ENCODE results near the gene PITPNM3.

The PITPNM3 gene

DNA sequence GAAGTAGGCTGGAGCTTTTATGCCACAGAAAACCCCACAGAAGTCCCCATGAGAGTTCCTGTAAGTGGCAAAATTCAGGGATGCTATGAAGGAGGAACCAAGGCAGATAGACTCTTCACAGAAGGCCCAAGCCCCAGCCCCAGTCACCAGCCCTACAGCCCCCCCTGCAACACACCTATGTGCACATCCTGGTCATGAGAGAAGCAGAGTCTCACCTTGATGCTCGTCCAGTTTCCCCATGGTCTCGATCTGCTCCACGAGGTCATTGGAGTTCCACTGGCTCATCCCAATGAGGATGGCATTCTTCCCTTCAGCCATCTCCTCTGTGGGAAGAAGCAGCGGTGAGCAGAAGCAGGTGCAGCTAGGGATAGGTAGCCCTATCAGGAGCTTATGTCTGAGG lies 31.2 kb downstream of the PITPNM3 start:
- no peak for DNase-seq

DNA sequence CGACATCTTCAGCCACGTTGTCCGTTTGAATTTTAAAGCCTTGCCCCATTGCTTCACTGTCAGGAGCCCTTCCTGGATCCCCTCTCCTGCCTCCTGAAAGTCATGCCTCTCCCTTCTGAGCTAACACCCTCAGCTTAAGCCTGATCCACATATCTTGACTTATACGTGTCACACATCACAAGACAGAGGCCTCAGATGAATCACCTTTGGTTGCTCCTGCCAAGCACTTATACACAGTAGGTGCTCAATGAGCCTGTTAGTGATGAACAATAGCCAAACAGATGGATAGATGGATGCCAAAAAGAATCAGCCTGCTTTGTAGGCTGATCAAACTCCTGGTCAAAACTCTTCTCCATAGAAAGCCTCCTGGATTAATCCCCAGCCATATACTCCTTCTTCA lies 31.8 kb downstream of the PITPNM3 start:
- no peak for DNase-seq

DNA sequence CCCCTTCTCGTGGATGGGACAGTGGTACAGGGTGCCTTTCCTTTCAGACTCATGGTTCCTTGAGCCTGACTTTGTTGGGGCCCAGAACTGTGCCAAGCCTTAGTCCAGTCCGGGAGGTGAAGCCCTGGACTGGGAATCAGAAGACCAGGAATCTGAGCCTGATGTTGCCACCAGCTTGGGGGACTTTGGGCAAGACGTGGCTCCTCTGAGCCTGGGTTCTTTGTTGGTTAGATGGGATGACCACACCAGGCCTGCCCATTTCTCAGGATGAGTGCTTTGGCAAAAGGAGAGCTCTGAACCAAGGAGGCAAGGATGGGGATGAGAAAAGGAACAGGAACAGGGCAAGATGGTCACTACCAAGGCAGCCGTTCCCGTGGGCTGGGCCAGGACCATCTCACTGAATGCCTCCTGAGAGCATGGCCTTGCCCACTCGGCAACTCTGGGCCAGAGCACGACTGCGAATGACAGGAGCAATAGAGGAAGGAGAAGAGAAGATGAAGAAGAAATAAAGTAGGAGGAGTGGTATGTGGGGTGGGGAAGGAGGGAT lies 32.5 kb downstream of the PITPNM3 start:
- DNase-seq: no peak

DNA sequence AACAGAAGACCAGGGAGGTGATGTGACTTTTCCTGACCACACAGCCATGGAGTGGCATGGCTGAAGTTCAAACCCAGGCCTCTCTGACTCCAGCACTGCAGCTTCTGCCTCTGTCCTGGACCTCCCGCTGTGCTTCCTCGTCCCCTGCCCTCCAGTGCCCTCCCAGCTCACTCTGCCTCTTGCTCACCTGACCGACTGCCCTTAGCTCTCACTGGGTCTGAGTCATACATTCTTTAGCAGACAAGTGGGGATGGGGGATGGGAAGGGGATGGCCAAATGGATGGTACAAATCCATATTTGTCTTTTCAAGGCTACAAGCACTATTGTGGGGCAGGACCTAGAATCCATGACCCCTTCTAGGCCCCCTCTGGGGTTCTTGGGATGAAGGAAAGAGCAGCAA lies 33.0 kb downstream of the PITPNM3 start:
- no peak for DNase-seq

DNA sequence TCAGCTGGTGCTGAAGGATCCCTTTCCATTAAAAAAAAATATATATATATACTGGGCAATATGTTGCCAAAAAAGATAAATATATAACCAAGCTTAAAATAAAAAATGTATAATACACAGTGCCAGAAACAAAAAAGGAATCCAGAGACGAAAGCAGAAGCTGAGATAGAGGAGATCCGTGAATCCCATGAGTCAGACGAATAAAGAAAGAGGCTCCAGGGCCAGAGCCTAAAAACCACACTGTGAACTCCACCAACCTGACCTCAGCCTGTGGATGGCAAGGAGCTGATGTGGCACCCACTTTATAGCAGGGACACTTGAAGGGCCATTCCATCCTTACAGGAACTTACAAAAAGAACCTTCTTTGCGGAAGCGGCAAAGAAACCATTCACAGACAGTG lies 34.8 kb downstream of the PITPNM3 start:
- no peak for DNase-seq

DNA sequence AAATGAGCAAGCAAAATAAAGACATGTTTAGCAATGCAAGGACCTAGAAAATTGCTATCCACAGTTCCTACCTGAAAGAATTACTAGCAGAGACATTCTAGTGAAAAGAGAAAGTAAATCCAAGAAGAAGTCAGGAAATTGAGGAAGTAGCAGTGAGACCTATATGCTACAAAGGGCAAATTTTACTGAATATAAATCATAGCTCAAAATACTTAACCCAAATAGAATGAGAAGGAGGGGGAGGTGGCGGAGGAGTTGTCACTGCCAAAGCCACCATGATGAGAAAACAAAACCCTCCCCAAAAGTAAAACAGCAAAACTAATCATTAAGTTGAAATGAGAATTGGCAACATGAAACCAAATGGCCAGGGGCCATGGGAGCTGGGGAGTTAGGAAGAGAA lies 39.3 kb downstream of the PITPNM3 start:
- DNase-seq: no peak

DNA sequence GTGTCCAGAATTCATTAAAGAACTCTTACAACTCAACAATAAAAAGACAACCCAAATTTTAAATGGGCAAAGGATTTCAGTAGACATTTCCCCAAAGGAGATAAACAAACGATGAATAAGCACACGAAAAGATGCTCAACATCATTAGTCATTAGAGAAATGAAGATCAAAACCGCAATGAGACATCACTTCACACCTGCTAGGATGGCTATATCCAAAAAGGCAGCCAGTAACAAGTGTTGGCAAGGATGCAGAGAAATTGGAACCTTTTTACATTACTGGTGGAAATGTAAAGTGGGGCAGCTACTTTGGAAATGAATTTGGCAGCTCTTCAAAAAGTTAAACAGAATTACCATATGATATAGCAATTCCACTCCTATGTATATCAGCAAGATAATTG lies 42.0 kb downstream of the PITPNM3 start:
- DNase-seq: no peak

DNA sequence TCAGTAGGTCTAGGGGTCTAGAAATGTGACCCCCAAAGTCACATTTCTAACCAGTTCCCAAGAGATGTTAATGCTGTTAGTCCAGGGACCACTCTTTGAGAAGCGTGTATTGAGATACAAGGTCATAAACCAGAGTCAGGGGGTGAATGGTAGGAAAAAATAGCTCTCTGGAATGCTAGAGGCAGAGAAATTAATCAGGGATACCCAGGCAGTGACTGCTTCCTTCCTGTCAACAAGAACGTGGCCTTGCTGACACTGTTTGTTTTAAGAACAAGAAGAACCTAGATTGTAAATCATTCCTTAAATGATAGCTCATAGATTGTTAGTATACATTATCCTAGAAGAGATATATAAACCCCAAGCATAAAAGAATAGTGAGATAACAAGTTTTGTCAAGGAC lies 43.8 kb downstream of the PITPNM3 start:
- no peak for DNase-seq

DNA sequence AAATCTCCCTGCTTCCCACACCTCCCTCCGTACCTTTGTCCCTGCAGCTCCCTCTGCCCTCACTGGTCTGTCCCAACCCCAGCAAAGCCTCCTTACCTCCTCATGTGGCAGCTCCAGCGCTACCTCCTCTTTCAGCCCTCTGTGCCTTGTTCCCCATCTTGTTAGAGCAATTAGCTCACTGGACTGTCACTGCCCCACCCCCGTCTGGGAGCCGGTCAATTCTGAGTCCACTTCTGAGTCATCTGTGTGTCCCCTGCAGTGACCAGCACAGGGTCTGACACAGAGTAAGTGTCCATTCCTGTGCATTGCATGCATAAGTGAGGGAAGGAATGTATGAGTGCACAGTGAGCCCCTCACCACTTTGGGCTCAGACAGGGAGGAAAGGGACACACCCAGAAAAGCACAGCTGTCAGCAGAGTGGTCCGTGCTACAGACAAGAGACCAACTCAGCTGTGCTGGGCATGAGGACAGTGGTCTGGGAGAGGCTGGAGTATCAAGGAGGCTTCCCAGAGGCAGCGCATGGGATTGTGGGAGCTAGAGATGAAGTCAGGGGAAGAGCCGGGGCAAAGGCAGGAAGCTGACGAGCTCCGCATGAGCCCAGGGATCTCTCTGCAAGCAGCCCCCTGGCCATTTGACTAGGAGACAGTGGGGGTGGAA lies 45.9 kb downstream of the PITPNM3 start:
- no peak for DNase-seq

DNA sequence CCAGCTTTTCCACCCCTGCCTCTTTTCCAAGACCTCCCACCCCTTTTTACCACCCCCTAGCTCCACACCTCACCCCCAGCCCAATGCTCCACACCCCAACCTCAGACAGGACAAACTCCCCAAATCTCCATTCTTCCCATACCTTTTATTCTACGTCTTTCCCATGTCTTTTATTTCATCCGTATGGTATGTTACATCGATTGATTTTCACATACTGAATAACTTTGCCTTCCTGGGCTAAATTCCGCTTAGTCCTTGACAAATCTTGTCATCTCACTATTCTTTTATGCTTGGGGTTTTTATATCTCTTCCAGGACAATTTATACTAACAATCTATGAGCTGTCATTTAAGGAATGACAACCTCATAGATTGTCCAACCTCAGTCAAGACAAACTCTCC lies 46.4 kb downstream of the PITPNM3 start:
- no peak for DNase-seq

DNA sequence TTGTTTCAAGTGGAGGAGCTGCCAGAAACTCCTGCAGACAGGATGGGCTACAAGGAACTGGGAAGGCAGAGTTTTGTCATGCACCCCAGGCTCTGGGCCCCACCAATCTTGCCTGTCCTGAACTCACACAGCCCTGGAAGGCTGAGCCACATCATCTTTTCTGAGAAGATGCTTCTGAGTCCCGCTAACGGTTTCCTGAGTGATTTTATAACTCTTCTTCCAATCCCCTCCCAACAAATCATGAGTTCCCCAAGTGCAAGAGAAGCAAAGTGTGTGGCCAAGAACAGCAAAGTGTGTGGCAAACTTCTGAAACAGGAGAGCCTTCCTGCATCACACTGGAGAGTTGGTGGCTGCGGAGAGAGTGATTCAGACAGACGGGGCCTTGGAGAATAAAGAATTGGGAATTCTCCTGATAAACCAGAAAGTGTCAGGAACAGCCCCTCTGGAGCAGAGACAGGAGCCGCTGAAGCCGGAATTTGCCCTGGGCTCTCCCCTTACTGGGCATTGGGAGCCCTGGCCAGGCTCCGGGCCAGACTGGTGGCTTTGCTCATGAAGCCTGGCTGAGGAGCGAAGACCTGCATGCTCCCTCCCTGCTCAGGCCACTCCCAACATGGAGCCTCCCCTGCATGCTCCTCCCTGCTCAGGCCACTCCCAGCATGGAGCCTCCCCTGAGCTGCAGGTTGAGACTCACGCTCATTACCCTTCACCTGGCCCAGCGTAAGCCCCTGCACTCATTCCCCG lies 47.2 kb downstream of the PITPNM3 start:
- no peak for DNase-seq

DNA sequence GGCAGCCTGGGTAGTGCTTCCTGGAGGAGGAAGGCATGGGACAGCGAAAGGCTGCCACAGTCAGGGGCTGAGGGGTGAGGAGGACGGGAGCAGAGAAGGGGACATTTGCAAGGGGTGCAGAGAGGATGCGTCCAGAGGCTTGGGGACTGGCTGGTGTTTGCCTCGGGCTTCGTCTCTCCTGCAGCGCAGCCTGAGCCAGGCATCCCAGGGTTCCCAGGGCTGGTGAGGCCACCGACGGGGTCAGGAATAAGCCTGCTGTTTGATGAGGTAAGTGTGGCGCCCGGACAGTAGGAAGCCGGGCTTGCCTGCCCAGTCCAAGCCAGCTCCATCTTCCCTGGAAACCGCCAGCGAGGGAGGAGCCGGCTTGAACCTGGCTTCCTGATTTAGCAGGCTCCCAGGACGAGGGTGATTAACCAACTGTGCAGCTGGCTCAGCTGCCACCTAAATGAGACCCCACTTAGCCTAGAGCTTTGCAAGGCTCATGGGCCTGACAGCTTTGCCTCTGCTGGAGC lies 47.8 kb downstream of the PITPNM3 start:
- no peak for DNase-seq

DNA sequence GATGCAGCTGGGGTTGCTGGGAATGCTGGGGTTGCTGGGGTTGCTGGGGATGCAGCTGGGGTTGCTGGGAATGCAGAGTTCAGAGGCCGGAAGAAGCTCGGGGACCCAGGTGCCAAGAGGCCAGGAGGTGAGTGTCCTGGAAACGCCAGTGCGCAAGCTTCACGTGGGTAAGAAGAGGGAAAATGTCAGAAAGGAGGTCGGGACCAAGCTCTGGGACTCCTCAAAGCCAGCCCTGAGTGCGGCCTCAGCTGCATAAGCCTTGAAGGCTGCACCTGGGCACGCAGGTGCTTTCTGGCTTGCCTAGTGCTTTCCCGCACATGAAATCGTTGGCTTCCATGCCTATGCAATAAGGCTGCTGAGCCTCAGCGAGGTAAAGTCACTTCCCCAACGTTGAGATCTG lies 48.3 kb downstream of the PITPNM3 start:
- DNase-seq: no peak

DNA sequence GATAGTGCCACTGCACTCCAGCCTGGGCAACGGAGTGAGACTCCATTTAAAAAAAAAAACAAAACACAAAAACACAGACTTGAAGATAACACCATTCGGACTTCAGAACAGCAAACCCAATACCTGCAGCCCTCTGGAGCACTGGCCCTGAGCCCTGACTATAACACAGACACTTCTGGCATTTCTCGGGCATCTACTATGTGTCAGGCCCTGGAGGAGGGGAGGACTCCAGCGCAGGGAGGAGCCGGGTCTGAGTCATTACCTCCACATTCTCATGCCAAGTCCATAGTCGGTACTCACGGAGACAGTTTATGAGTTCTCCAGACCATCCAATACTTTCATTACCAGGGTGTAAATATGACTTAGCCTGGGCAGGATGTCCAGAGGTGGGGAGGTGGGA lies 48.8 kb downstream of the PITPNM3 start:
- no peak for DNase-seq

DNA sequence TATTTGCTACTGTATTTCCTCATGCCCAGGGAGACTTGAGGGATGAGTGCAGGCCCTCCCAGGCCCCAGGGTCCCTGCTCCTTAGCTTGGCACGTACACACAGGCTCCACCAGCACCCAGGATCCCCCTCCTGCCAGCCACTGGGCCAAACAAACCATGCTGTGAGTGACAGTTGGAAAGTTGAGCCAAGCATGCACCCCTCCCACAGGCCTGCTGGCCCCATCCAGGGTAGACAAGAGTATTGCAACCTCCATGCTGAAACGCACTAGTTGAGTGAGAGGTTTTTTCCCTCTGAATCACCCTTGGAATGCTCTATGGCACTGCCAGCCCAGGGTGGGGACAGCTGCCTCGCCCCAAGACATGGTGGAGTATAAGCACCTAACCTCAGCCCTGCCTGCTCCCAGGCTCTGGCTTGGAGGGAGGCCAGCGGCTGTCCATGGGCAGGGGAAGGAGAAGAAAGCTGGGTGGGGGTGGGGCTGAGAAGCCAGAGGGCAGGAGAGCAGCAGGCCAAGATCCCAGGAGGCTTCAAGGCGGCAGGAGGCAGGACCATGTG lies 49.6 kb downstream of the PITPNM3 start:
- DNase-seq: no peak

DNA sequence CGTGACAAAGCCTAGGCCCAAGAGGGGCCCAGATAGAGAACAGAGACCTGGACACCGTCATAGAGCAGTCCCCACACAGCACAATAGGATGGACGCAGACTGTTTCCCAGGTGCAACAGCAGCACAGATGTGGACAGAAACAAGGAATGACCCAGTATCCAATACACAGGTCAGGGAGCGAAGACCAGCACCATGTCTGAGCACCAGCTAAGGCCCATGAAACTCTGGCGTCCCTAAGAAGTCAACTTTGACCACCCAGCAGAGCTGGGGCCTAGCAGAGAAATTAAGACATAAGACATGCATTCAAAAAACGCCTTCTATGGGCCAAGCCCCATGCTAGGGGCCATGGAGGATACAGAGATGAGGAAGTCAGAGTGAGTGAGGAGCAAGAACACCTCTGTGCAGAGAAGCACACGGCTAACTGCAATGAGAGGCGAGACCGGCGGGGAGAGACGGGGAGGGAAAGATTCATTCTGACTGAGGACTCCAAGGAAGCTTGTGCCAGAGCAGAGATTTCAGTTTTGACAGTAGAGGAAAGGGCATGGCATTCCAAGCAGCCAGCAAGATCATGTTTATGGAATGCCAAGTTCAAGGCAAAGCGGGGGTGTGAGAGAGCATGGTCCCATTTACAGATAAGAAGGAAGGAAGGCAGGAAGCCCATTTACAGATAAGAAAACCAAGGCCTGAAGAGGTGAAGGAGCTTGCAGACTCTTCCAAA lies 50.8 kb downstream of the PITPNM3 start:
- DNase-seq: no peak

DNA sequence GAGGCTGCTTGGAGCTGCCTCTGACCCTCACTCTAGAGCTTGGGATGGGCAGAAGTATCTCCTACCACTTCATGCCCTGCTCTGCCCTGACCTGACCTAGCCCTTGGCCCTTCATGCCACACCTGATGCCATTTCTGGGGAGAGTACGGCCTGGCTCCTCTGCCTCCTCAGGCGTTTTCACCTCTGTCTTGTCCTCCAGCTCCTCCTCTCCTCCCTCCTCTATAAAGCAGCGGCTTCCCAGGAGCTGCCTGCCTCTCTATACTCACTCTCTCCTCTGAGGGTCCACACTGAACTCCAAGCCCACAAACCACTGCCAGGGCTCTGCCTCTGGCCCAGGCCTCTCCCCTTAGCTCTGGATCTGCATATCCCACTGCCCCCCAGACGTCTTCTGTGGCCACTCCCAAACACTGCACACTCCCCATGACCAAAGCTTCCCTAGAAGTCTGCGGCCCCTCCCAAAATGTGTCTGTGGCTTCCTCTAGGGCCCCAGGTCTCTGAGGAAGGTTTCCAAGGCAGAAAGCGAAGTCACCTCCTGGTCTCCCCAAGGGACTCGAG lies 52.6 kb downstream of the PITPNM3 start:
- DNase-seq: no peak

DNA sequence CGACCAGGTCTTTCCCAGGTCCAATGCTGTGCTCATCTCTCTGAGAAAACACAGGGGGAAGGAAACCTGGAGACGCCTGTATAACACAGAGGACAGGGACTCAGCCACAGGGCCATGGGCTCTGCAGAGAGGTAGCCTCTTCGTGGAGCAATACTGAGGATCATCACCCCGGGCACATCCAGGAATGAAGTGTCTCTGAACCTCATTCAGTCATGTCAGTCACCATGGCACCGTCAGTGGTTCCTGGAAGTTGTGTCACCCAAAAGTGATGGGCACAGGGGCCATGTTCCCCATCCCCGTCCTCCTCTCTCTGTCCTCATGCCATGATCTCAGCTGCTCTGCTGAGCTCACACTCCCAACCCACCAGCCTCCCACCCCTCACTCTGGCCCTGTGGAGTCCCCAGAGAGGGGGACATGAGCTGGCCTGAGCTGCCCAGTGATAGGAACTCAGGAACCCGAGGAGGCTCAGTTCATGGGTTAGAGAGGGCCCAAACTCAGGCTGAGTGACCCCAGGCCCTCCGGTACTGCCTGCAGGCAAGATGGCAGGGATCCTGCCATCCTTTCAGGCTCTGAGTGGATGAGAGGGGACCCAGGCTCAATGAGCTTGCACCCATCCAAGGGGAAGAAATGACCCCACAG lies 53.4 kb downstream of the PITPNM3 start:
- DNase-seq: no peak

DNA sequence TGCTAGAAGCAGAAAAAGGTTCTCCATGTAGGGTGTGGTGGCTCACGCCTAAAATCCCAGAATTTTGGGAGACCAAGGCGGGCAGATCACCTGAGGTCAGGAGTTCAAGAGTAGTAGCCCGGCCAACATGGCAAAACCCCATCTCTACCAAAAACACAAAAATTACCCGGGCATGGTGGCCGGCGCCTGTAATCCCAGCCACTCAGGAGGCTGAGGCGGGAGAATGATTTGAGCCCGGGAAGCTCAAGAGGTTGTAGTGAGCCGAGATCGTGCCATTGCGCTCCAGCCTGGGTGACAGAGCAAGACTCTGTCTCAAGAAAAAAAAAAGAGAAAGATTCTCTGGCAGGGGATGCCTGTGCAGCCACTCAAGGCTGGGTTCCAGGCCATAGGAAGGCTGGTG lies 54.2 kb downstream of the PITPNM3 start:
- no peak for DNase-seq

DNA sequence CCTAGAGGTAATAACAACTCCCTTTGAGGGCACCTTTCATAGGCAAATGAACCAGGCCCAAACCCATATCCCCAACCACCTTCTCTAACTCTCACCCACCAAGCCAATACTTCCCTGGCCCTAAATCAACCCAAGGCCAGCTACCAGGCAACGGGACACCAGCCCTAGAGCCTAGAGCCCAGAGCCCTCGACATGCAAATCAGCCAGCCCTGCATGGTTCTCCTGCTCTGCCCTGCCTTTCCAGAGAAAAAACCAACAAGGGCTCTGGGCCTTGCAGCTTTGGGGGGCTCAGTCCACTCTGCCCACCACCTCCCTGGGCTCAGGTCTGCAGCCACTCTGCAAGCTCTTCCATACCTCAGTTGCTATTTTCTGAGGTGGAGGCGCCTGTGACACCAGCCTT lies 55.0 kb downstream of the PITPNM3 start:
- no peak for DNase-seq

DNA sequence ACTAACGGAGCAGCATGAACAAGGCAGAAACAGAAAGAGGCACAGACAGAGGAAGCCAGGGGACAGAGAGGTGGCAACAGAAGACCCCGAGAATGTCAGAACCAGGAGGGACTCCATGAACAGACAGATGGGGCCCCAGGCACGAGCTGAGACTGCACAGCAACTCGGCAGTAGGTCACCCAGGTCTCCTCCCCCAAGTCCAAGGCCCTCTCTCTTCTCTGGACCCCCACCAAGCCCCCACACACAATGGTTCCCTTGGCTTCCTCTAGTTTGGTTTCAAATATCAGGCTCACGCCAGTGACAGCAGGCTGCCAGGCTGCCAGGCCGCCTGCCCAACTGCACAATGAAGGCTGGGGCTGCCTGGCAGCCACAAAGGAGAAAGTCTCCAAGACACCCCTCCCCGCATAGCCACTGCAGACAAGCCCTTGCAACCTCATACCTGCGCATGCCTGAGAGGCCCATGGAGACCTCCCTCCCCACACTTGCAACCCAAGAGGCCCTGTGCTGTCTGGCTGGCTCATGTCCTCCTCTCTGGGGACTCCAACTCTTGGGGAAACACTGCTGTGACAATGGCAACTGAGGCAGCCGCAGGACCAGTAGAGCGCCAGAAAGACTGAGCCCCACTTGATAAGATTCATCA lies 57.3 kb downstream of the PITPNM3 start:
- DNase-seq: no peak

DNA sequence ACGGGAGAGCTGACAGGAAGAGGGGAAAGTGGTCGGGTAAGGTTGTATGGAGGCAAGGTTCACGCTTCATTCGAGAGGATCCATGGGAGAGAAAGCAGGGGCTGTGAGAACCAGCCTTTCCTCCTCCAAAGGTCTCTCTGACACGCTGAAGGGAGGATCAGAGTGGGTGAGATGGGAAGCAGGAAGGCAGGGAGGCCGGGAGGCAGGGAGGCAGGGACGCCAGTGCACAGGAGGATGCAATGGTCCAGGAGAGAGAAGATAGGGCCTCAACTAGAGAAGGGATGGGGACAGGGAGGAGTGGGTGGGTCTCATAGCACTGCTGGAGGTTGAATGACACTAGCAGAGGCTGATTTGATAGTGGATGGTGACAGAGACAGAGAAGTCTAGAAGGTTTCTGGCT lies 58.0 kb downstream of the PITPNM3 start:
- no peak for DNase-seq
